IPS-18a (cell line): ENCODE data around the gene ZSWIM5.

ENCODE experiments used
- H3K27ac ChIP-seq: one replicate; pipeline ENCODE4 v1.5.1; 2013; ENCODE audit warnings: low read length
- H3K27me3 ChIP-seq: one replicate; pipeline ENCODE4 v1.6.1; 2013; ENCODE audit warnings: mild to moderate bottlenecking, low read length; ENCODE audit not compliant: control insufficient read depth, insufficient read depth
- H3K36me3 ChIP-seq: one replicate; pipeline ENCODE4 v1.6.1; 2013; ENCODE audit warnings: low read depth, low read length; ENCODE audit not compliant: control insufficient read depth
- H3K4me1 ChIP-seq: one replicate; pipeline ENCODE4 v1.6.1; 2013; ENCODE audit warnings: low read depth, low read length; ENCODE audit not compliant: control insufficient read depth
- H3K4me3 ChIP-seq: one replicate; pipeline ENCODE4 v1.5.1; 2013; ENCODE audit warnings: low read length
- H3K9ac ChIP-seq: one replicate; pipeline ENCODE4 v1.6.1; 2013; ENCODE audit warnings: mild to moderate bottlenecking, low read length, moderate library complexity
- H3K9me3 ChIP-seq: one replicate; pipeline ENCODE4 v1.6.1; 2013; ENCODE audit warnings: low read depth, low read length; ENCODE audit not compliant: control insufficient read depth

The ZSWIM5 gene

GRCh38 chr1:45015683-45016082, 190.7 kb downstream of the ZSWIM5 start:
- no peaks in the 10 kb centered on the region for H3K9me3 ChIP-seq
- no peak overlapping the region for H3K4me3 ChIP-seq
- H3K27ac ChIP-seq = no peak overlapping the region
- peaks cover 6% of the 10 kb centered on the region for H3K4me1 ChIP-seq
- H3K9ac ChIP-seq = no peak overlapping the region
- H3K36me3 ChIP-seq = no peaks in the 10 kb centered on the region
- H3K27me3 ChIP-seq = no peaks in the 10 kb centered on the region

GRCh38 chr1:45014321-45015028, 191.9 kb downstream of the ZSWIM5 start:
- Histone ChIP-seq H3K27ac (no peak overlapping the region), H3K4me3 (no peak overlapping the region), H3K9ac (no peak overlapping the region), H3K9me3 (no peaks in the 10 kb centered on the region), H3K4me1 (peaks cover 6% of the 10 kb centered on the region), H3K36me3 (no peaks in the 10 kb centered on the region), H3K27me3 (peaks cover 4% of the 10 kb centered on the region)

- Histone ChIP-seq H3K4me1 (peaks cover 6% of the 10 kb centered on the region), H3K36me3 (peaks cover under 1% of the 10 kb centered on the region), H3K4me3 (no peak overlapping the region), H3K27me3 (peaks cover 4% of the 10 kb centered on the region), H3K9ac (no peak overlapping the region), H3K9me3 (no peaks in the 10 kb centered on the region), H3K27ac (no peak overlapping the region)
Measured at GRCh38 chr1:45013551-45014209, 192.7 kb downstream of the ZSWIM5 start.

GRCh38 chr1:45012639-45013278, 193.6 kb downstream of the ZSWIM5 start:
- Histone ChIP-seq H3K27me3 (peaks cover 4% of the 10 kb centered on the region), H3K9ac (peak overlapping the region; percentile 74), H3K36me3 (peaks cover 10% of the 10 kb centered on the region), H3K9me3 (no peaks in the 10 kb centered on the region), H3K4me1 (peaks cover 6% of the 10 kb centered on the region), H3K27ac (peak overlapping the region; percentile 25), H3K4me3 (peak overlapping the region; percentile 77)

GRCh38 chr1:45011837-45012638, 194.4 kb downstream of the ZSWIM5 start, which contains the start of gene UROD:
TSS of gene UROD (plus strand) at chr1:45012254. CDS start at chr1:45012266, 12 bp downstream.
- H3K9me3 ChIP-seq = no peaks in the 10 kb centered on the region

GRCh38 chr1:45010855-45011811, 195.3 kb downstream of the ZSWIM5 start, which contains the start of gene HECTD3:
TSS of gene HECTD3 (minus strand) at chr1:45011324. CDS start at chr1:45011257, 67 bp downstream.
- peaks cover 4% of the 10 kb centered on the region for H3K27me3 ChIP-seq
- H3K27ac ChIP-seq = peak within 1 kb of the TSS; percentile 25
- H3K36me3 ChIP-seq = peaks cover 16% of the 10 kb centered on the region
- H3K9me3 ChIP-seq = no peaks in the 10 kb centered on the region
- peak within 1 kb of the TSS; percentile 77 for H3K4me3 ChIP-seq
- H3K4me1 ChIP-seq = peaks cover 6% of the 10 kb centered on the region
- H3K9ac ChIP-seq = peak within 1 kb of the TSS; percentile 74

More at GRCh38 chr1:45011837-45012638, 194.4 kb downstream of the ZSWIM5 start, which contains the start of gene UROD:
- peaks cover 16% of the 10 kb centered on the region for H3K36me3 ChIP-seq
- H3K4me3 ChIP-seq = peak within 1 kb of the TSS; percentile 77
- H3K27me3 ChIP-seq = peaks cover 4% of the 10 kb centered on the region
- H3K4me1 ChIP-seq = peaks cover 6% of the 10 kb centered on the region
- H3K9ac ChIP-seq = peak within 1 kb of the TSS; percentile 74
- H3K27ac ChIP-seq = peak within 1 kb of the TSS; percentile 25

- no peak overlapping the region for H3K27ac ChIP-seq
- peak overlapping the region; percentile 19 for H3K9ac ChIP-seq
- H3K36me3 ChIP-seq = peaks cover 24% of the 10 kb centered on the region
- peaks cover 6% of the 10 kb centered on the region for H3K4me1 ChIP-seq
- no peaks in the 10 kb centered on the region for H3K9me3 ChIP-seq
- peaks cover 4% of the 10 kb centered on the region for H3K27me3 ChIP-seq
- peak overlapping the region; percentile 77 for H3K4me3 ChIP-seq
Measured at GRCh38 chr1:45009956-45010854, 196.2 kb downstream of the ZSWIM5 start.

GRCh38 chr1:45009296-45009865, 197.0 kb downstream of the ZSWIM5 start:
- Histone ChIP-seq H3K36me3 (peaks cover 30% of the 10 kb centered on the region), H3K4me1 (peaks cover 6% of the 10 kb centered on the region), H3K27me3 (peaks cover 4% of the 10 kb centered on the region), H3K9ac (no peak overlapping the region), H3K4me3 (no peak overlapping the region), H3K27ac (no peak overlapping the region), H3K9me3 (no peaks in the 10 kb centered on the region)

- Histone ChIP-seq H3K4me1 (peaks cover 6% of the 10 kb centered on the region), H3K9ac (no peak overlapping the region), H3K9me3 (no peaks in the 10 kb centered on the region), H3K4me3 (no peak overlapping the region), H3K27ac (no peak overlapping the region), H3K36me3 (peaks cover 38% of the 10 kb centered on the region), H3K27me3 (peaks cover 4% of the 10 kb centered on the region)
Measured at GRCh38 chr1:45008516-45008915, 197.9 kb downstream of the ZSWIM5 start.
